ENCODE measurements around the gene NSUN7. TPM values are rescaled to one million over a fixed set of nuclear protein-coding genes. Genes with fewer than 3 reads are reported as not detected.

NSUN7 gene
- total RNA-seq (1 to 10 TPM; 2.1 to 4.5 TPM), polyA plus RNA-seq (under 1 TPM; 0.21 to 0.43 TPM)

GRCh38 chr4:40749717-40750460 lies at the start of gene NSUN7:
TSS of gene NSUN7 (plus strand) at chr4:40749955. CDS start at chr4:40750694, 739 bp downstream.
- peaks cover 0 to 7% (median 0%) of the 10 kb centered on the region in 4 donors for H3K27me3 ChIP-seq (ENCODE audit: control insufficient read depth in 4 of 4, insufficient read depth in 4 of 4, low read length in 3 of 4)
- H3K27ac ChIP-seq (ENCODE audit: low read depth in 1 of 2, low read length in 2 of 2) = no peak within 1 kb of the TSS
- 3% methylated on average over 75 of the region's 75 CpGs for WGBS
- TF ChIP-seq ZBTB33 (IDR thresholded peaks at IDR 0.05) (peak; percentile 94), TAF1 (conservative IDR thresholded peaks at IDR 0.05) (no peak)
- no peak within 1 kb of the TSS for H3K9ac ChIP-seq (ENCODE audit: low read depth in 1 of 2, low read length in 2 of 2)
- H3K4me3 ChIP-seq (ENCODE audit: low read depth in 1 of 3, low read length in 3 of 3) = peak within 1 kb of the TSS in 2 of 3 donors; percentile 59 to 62
- H3K9me3 ChIP-seq (ENCODE audit: control insufficient read depth in 4 of 4, low read length in 3 of 4) = peaks cover 0 to 3% (median 0%) of the 10 kb centered on the region in 4 donors
- H3K4me1 ChIP-seq (ENCODE audit: control insufficient read depth in 4 of 4, insufficient read depth in 4 of 4, low read length in 3 of 4) = peaks cover 0 to 9% (median 6%) of the 10 kb centered on the region in 4 donors
- DNase-seq (ENCODE audit: low spot score) = peak; percentile 70
- no peaks in the 10 kb centered on the region for H3K36me3 ChIP-seq (ENCODE audit: control insufficient read depth in 4 of 4, insufficient read depth in 3 of 4, low read depth in 1 of 4, low read length in 3 of 4)

- Histone ChIP-seq H3K27ac (ENCODE audit: low read depth in 1 of 2, low read length in 2 of 2) (no peak overlapping the region), H3K9ac (ENCODE audit: low read depth in 1 of 2, low read length in 2 of 2) (no peak overlapping the region), H3K27me3 (ENCODE audit: control insufficient read depth in 4 of 4, insufficient read depth in 4 of 4, low read length in 3 of 4) (no peaks in the 10 kb centered on the region), H3K4me1 (ENCODE audit: control insufficient read depth in 4 of 4, insufficient read depth in 4 of 4, low read length in 3 of 4) (peaks cover 0 to under 1% (median 0%) of the 10 kb centered on the region in 4 donors), H3K36me3 (ENCODE audit: control insufficient read depth in 4 of 4, insufficient read depth in 3 of 4, low read depth in 1 of 4, low read length in 3 of 4) (no peaks in the 10 kb centered on the region), H3K4me3 (ENCODE audit: low read depth in 1 of 3, low read length in 3 of 3) (no peak overlapping the region), H3K9me3 (ENCODE audit: control insufficient read depth in 4 of 4, low read length in 3 of 4) (no peaks in the 10 kb centered on the region)
- WGBS = 78% methylated on average over 5 of the region's 5 CpGs
- TF ChIP-seq FOXA1 (IDR thresholded peaks at IDR 0.05) (no peak), FOXA2 (IDR thresholded peaks at IDR 0.05) (no peak), RAD21 (IDR thresholded peaks at IDR 0.05) (no peak), RXRA (IDR thresholded peaks at IDR 0.05) (no peak), ZBTB33 (IDR thresholded peaks at IDR 0.05) (no peak), SP1 (IDR thresholded peaks at IDR 0.05) (no peak), HNF4G (IDR thresholded peaks at IDR 0.05) (no peak), GABPA (IDR thresholded peaks at IDR 0.05 in 1 of 2, conservative IDR thresholded peaks at IDR 0.05 in 1 of 2) (no peak), REST (IDR thresholded peaks at IDR 0.05) (no peak), JUND (IDR thresholded peaks at IDR 0.05) (no peak), TAF1 (conservative IDR thresholded peaks at IDR 0.05) (no peak), YY1 (IDR thresholded peaks at IDR 0.05) (no peak), EGR1 (IDR thresholded peaks at IDR 0.05; ENCODE audit: low read depth in 2 of 2) (no peak), NR2F2 (IDR thresholded peaks at IDR 0.05) (no peak)
- TF ChIP-seq, protein P1, sequence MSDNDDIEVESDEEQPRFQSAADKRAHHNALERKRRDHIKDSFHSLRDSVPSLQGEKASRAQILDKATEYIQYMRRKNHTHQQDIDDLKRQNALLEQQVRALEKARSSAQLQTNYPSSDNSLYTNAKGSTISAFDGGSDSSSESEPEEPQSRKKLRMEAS (IDR thresholded peaks at IDR 0.05) = no peak
- TF ChIP-seq, protein P2, sequence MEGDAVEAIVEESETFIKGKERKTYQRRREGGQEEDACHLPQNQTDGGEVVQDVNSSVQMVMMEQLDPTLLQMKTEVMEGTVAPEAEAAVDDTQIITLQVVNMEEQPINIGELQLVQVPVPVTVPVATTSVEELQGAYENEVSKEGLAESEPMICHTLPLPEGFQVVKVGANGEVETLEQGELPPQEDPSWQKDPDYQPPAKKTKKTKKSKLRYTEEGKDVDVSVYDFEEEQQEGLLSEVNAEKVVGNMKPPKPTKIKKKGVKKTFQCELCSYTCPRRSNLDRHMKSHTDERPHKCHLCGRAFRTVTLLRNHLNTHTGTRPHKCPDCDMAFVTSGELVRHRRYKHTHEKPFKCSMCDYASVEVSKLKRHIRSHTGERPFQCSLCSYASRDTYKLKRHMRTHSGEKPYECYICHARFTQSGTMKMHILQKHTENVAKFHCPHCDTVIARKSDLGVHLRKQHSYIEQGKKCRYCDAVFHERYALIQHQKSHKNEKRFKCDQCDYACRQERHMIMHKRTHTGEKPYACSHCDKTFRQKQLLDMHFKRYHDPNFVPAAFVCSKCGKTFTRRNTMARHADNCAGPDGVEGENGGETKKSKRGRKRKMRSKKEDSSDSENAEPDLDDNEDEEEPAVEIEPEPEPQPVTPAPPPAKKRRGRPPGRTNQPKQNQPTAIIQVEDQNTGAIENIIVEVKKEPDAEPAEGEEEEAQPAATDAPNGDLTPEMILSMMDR (IDR thresholded peaks at IDR 0.05; ENCODE audit: low read depth, low read length, missing input control) = no peak
- no peak for DNase-seq (ENCODE audit: low spot score)
These were observed 47.5 kb upstream of the NSUN7 start for GRCh38 chr4:40702137-40702799.
